ENCODE results near the gene RASAL2. TPM values are rescaled to one million over a fixed set of nuclear protein-coding genes. Genes with fewer than 3 reads are reported as not detected.

RASAL2 gene
- total and polyA plus RNA-seq, 2 donors (not counting 1 experiment from before 2014, with no cell fraction given), result 0.12 TPM; not detected in 1

- CTCF ChIA-PET, result interaction anchor here (1.4 kb wide), 1 partner anchor 186 kb away, joined by 3 read pairs; no protein-coding TSS in a partner anchor
- no peaks in the 10 kb centered on the region for H3K9me3 Mint-ChIP-seq (ENCODE audit: insufficient read depth)
- H3K79me2 ChIP-seq (ENCODE audit: control insufficient read depth, insufficient read depth, low read length), result no peaks in the 10 kb centered on the region
Measured at GRCh38 chr1:178124115-178124514, 30.2 kb downstream of the RASAL2 start.

GRCh38 chr1:178126261-178126660, 32.4 kb downstream of the RASAL2 start:
- intact Hi-C loops (cut with micrococcal nuclease), result no loop called here
- Histone ChIP-seq H3K9ac (ENCODE audit: low read length) (no peak overlapping the region), H3K4me3 (ENCODE audit: control extremely low read depth in 1 of 5, extremely low read depth in 1 of 5, insufficient read depth in 1 of 5, low read depth in 2 of 5, low read length in 4 of 5) (no peak overlapping the region), H3K9me3 (ENCODE audit: control extremely low read depth in 1 of 3, control insufficient read depth in 2 of 3, insufficient read depth in 1 of 3, low read length in 2 of 3) (no peaks in the 10 kb centered on the region), H4K20me1 (ENCODE audit: control insufficient read depth, insufficient read depth, low read length, poor library complexity, severe bottlenecking) (no peaks in the 10 kb centered on the region), H2AFZ (ENCODE audit: insufficient read depth, low read depth, low read length, poor library complexity, severe bottlenecking) (no peak overlapping the region), H3K36me3 (replicated peaks in 1 of 2; ENCODE audit: control extremely low read depth in 1 of 2, control insufficient read depth in 1 of 2, extremely low read depth in 1 of 2, insufficient read depth in 2 of 2, low read length in 1 of 2) (no peaks in the 10 kb centered on the region), H3K4me1 (ENCODE audit: control insufficient read depth in 2 of 2, insufficient read depth in 2 of 2, low read length in 2 of 2) (no peaks in the 10 kb centered on the region), H3K27me3 (replicated peaks in 1 of 4; ENCODE audit: control extremely low read depth in 1 of 4, control insufficient read depth in 3 of 4, insufficient read depth in 4 of 4, low read length in 3 of 4) (no peaks in the 10 kb centered on the region), H3K27ac (ENCODE audit: low read length in 2 of 2) (no peak overlapping the region), H3K79me2 (ENCODE audit: control insufficient read depth, insufficient read depth, low read length) (no peaks in the 10 kb centered on the region), H3K4me2 (replicated peaks; ENCODE audit: low read depth, low read length, poor library complexity, severe bottlenecking) (no peak overlapping the region)
- no peak for TF ChIP-seq EZH2 (IDR thresholded peaks at IDR 0.05; ENCODE audit: borderline replicate concordance, insufficient read depth, low read depth, low read length, poor library complexity, severe bottlenecking)
- TF ChIP-seq, protein P1, sequence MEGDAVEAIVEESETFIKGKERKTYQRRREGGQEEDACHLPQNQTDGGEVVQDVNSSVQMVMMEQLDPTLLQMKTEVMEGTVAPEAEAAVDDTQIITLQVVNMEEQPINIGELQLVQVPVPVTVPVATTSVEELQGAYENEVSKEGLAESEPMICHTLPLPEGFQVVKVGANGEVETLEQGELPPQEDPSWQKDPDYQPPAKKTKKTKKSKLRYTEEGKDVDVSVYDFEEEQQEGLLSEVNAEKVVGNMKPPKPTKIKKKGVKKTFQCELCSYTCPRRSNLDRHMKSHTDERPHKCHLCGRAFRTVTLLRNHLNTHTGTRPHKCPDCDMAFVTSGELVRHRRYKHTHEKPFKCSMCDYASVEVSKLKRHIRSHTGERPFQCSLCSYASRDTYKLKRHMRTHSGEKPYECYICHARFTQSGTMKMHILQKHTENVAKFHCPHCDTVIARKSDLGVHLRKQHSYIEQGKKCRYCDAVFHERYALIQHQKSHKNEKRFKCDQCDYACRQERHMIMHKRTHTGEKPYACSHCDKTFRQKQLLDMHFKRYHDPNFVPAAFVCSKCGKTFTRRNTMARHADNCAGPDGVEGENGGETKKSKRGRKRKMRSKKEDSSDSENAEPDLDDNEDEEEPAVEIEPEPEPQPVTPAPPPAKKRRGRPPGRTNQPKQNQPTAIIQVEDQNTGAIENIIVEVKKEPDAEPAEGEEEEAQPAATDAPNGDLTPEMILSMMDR (IDR thresholded peaks at IDR 0.05), result no peak
- DNase-seq, result no peak
- ATAC-seq (ENCODE audit: low read depth), result no peak
- Mint-ChIP-seq H3K4me3 (no peak overlapping the region), H3K4me1 (no peaks in the 10 kb centered on the region), H3K9me3 (ENCODE audit: insufficient read depth) (no peaks in the 10 kb centered on the region), H3K27ac (no peak overlapping the region), H3K27me3 (peaks cover 12% of the 10 kb centered on the region)
- ChIA-PET CTCF (no interaction called here), POLR2A (no interaction called here)

More at GRCh38 chr1:178124115-178124514, 30.2 kb downstream of the RASAL2 start:
- Mint-ChIP-seq H3K27ac (no peak overlapping the region), H3K27me3 (peaks cover 21% of the 10 kb centered on the region), H3K4me1 (no peaks in the 10 kb centered on the region), H3K4me3 (no peak overlapping the region)
- intact Hi-C loops (cut with micrococcal nuclease), result no loop called here
- H3K9me3 ChIP-seq (ENCODE audit: control extremely low read depth in 1 of 3, control insufficient read depth in 2 of 3, insufficient read depth in 1 of 3, low read length in 2 of 3), result no peaks in the 10 kb centered on the region
- H2AFZ ChIP-seq (ENCODE audit: insufficient read depth, low read depth, low read length, poor library complexity, severe bottlenecking), result no peak overlapping the region
- POLR2A ChIA-PET, result no interaction called here
- no peaks in the 10 kb centered on the region for H4K20me1 ChIP-seq (ENCODE audit: control insufficient read depth, insufficient read depth, low read length, poor library complexity, severe bottlenecking)
- TF ChIP-seq, protein P1 (IDR thresholded peaks at IDR 0.05), result no peak
- TF ChIP-seq EZH2 (IDR thresholded peaks at IDR 0.05; ENCODE audit: borderline replicate concordance, insufficient read depth, low read depth, low read length, poor library complexity, severe bottlenecking), result no peak
- ATAC-seq (ENCODE audit: low read depth) (no peak), DNase-seq (no peak)
- H3K27ac ChIP-seq (ENCODE audit: low read length in 2 of 2), result no peak overlapping the region
- H3K4me2 ChIP-seq (replicated peaks; ENCODE audit: low read depth, low read length, poor library complexity, severe bottlenecking), result no peak overlapping the region
- H3K9ac ChIP-seq (ENCODE audit: low read length), result no peak overlapping the region
- no peaks in the 10 kb centered on the region for H3K36me3 ChIP-seq (replicated peaks in 1 of 2; ENCODE audit: control extremely low read depth in 1 of 2, control insufficient read depth in 1 of 2, extremely low read depth in 1 of 2, insufficient read depth in 2 of 2, low read length in 1 of 2)
- H3K4me3 ChIP-seq (ENCODE audit: control extremely low read depth in 1 of 5, extremely low read depth in 1 of 5, insufficient read depth in 1 of 5, low read depth in 2 of 5, low read length in 4 of 5), result no peak overlapping the region
- no peaks in the 10 kb centered on the region for H3K4me1 ChIP-seq (ENCODE audit: control insufficient read depth in 2 of 2, insufficient read depth in 2 of 2, low read length in 2 of 2)
- H3K27me3 ChIP-seq (replicated peaks in 1 of 4; ENCODE audit: control extremely low read depth in 1 of 4, control insufficient read depth in 3 of 4, insufficient read depth in 4 of 4, low read length in 3 of 4), result no peaks in the 10 kb centered on the region
